PFSK-1 (cell line): ENCODE data around the gene CDC42EP3.

Experiments used
- FOXP2 ChIP-seq: optimal IDR thresholded peaks from 2 replicates; pipeline ENCODE3; 2011; ENCODE audit warnings: borderline replicate concordance, control low read depth, inconsistent platforms; ENCODE audit not compliant: insufficient read depth; ENCODE audit errors: extremely low read length, extremely low read depth
- POLR2AphosphoS5 ChIP-seq: IDR thresholded peaks from 2 replicates; pipeline ENCODE4 v1.6.1; 2012; ENCODE audit warnings: low read depth, mild to moderate bottlenecking, control low read depth, low read length, moderate library complexity
- SIN3A ChIP-seq: IDR thresholded peaks from 2 replicates; pipeline ENCODE4 v1.6.1; 2012; ENCODE audit warnings: mild to moderate bottlenecking, low read length, moderate library complexity, borderline replicate concordance; ENCODE audit not compliant: insufficient read depth
- TAF1 ChIP-seq: IDR thresholded peaks from 2 replicates; pipeline ENCODE4 v1.6.1; 2012; ENCODE audit warnings: low read length, control low read depth, borderline replicate concordance; ENCODE audit not compliant: insufficient read depth
- TF ChIP-seq, protein P1 (sequence below), 2 experiments: IDR thresholded peaks; 2 replicates each; pipeline versions ENCODE4 v1.6.1 to v1.8.0; 2011 to 2012; ENCODE audit warnings: low read depth in 2 of 2, low read length in 2 of 2, control low read depth in 1 of 2, inconsistent platforms in 1 of 2, mild to moderate bottlenecking in 1 of 2, moderate library complexity in 1 of 2; ENCODE audit not compliant: insufficient read depth in 1 of 2

CDC42EP3 gene

GRCh38 chr2:37713258-37713700 lies 41.8 kb upstream of the CDC42EP3 start:
- no peak for TF ChIP-seq TAF1
- TF ChIP-seq POLR2AphosphoS5: no peak
- TF ChIP-seq FOXP2: no peak
- no peak for TF ChIP-seq SIN3A
- TF ChIP-seq, protein P1, sequence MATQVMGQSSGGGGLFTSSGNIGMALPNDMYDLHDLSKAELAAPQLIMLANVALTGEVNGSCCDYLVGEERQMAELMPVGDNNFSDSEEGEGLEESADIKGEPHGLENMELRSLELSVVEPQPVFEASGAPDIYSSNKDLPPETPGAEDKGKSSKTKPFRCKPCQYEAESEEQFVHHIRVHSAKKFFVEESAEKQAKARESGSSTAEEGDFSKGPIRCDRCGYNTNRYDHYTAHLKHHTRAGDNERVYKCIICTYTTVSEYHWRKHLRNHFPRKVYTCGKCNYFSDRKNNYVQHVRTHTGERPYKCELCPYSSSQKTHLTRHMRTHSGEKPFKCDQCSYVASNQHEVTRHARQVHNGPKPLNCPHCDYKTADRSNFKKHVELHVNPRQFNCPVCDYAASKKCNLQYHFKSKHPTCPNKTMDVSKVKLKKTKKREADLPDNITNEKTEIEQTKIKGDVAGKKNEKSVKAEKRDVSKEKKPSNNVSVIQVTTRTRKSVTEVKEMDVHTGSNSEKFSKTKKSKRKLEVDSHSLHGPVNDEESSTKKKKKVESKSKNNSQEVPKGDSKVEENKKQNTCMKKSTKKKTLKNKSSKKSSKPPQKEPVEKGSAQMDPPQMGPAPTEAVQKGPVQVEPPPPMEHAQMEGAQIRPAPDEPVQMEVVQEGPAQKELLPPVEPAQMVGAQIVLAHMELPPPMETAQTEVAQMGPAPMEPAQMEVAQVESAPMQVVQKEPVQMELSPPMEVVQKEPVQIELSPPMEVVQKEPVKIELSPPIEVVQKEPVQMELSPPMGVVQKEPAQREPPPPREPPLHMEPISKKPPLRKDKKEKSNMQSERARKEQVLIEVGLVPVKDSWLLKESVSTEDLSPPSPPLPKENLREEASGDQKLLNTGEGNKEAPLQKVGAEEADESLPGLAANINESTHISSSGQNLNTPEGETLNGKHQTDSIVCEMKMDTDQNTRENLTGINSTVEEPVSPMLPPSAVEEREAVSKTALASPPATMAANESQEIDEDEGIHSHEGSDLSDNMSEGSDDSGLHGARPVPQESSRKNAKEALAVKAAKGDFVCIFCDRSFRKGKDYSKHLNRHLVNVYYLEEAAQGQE (IDR thresholded peaks at IDR 0.05; ENCODE audit: insufficient read depth in 1 of 2, low read depth in 2 of 2, low read length in 2 of 2): no peak

DNA sequence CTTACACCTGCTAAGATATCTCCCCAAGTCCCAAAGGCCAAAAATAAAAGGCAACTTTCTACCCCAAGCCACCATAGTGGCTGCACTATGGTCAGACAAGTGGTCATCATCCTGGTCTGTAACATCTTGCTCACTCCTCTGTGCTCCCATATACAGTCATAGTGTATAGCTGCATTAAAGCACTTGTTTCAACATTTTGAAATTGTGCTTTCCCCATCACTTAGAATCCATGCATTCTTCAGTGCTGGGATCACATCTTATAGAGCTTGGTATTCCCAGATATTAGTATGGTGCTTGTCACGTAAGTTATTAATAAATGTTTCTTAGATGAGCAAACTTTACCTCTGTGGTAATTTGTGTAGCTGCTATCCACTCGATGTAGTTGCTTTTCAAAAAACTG lies 40.4 kb upstream of the CDC42EP3 start:
- no peak for TF ChIP-seq FOXP2
- no peak for TF ChIP-seq SIN3A
- TF ChIP-seq POLR2AphosphoS5: no peak
- TF ChIP-seq TAF1: no peak
- TF ChIP-seq, protein P1 (IDR thresholded peaks at IDR 0.05; ENCODE audit: insufficient read depth in 1 of 2, low read depth in 2 of 2, low read length in 2 of 2): no peak

- TF ChIP-seq, protein P1 (IDR thresholded peaks at IDR 0.05; ENCODE audit: insufficient read depth in 1 of 2, low read depth in 2 of 2, low read length in 2 of 2): no peak
- TF ChIP-seq POLR2AphosphoS5 (no peak), SIN3A (no peak), TAF1 (no peak), FOXP2 (no peak)
These were observed 39.9 kb upstream of the CDC42EP3 start for GRCh38 chr2:37711308-37711731.

DNA sequence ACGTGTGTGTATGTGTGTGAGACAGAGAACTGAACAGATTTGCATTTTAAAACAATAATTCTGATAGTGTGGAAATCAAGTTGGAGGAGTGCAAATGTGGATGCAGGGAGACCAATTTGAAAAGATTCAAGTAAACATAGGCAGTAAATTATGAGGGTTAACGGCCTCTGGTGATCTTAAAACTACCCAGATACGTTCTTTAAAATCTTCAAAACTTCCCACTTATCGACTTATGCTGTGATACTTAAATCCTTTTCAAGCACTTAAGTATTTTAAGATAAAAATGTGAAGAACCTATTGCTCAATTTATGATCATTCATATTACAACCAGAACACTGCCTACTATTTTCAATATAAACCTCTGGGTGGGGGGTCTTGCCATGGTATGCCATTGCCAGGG lies 37.7 kb upstream of the CDC42EP3 start:
- no peak for TF ChIP-seq SIN3A

GRCh38 chr2:37708146-37708545 lies 36.7 kb upstream of the CDC42EP3 start:
- TF ChIP-seq, protein P1 (IDR thresholded peaks at IDR 0.05; ENCODE audit: insufficient read depth in 1 of 2, low read depth in 2 of 2, low read length in 2 of 2): no peak
- TF ChIP-seq POLR2AphosphoS5 (no peak), SIN3A (no peak)

GRCh38 chr2:37707393-37707792 lies 36.0 kb upstream of the CDC42EP3 start:
- no peak for TF ChIP-seq SIN3A
- TF ChIP-seq POLR2AphosphoS5: no peak
- no peak for TF ChIP-seq FOXP2
- TF ChIP-seq, protein P1 (IDR thresholded peaks at IDR 0.05; ENCODE audit: insufficient read depth in 1 of 2, low read depth in 2 of 2, low read length in 2 of 2): no peak
- no peak for TF ChIP-seq TAF1
